Activated CD8-positive, alpha-beta T cell treated with anti-CD3 and anti-CD28 coated beads, Interleukin-2, amount 10 ng/mL, durations not matched to agents 7 days and 5 days (primary cell): ENCODE measurements around the gene IL1RL2. TPM values are rescaled to one million over a fixed set of nuclear protein-coding genes. Genes with fewer than 3 reads are reported as not detected.

Experiments
- ATAC-seq: fragments of 150-1000 bp; cut with Tn5 transposase; one replicate; pipeline ENCODE4 v1.10.0; 2021; ENCODE audit warnings: moderate library complexity
- CTCF ChIA-PET: fragments of 350-600 bp; sonication (Branson Sonifier 250); formaldehyde crosslinking; loops from one replicate; lab custom pipeline; 2021; ENCODE audit warnings: antibody characterized with exemption; lab: Charles Lee
- POLR2A ChIA-PET: fragments of 350-600 bp; sonication (Branson Sonifier 250); formaldehyde crosslinking; loops from one replicate; lab custom pipeline; 2021; ENCODE audit warnings: antibody characterized with exemption; lab: Charles Lee
- DNase-seq: peaks from one replicate; pipeline ENCODE4 v3.0.0-alpha.2; 2020
- H3K27ac Mint-ChIP-seq: one replicate; pipeline ENCODE4 v1.8.0; 2021; ENCODE audit warnings: mild to moderate bottlenecking, mixed read lengths
- H3K27me3 Mint-ChIP-seq: one replicate; pipeline ENCODE4 v1.8.0; 2021; ENCODE audit warnings: low read depth, mixed read lengths
- H3K36me3 Mint-ChIP-seq: one replicate; pipeline ENCODE4 v1.8.0; 2021; ENCODE audit warnings: low read depth, mixed read lengths
- H3K4me1 Mint-ChIP-seq: one replicate; pipeline ENCODE4 v1.8.0; 2021; ENCODE audit warnings: low read depth, mixed read lengths
- H3K4me3 Mint-ChIP-seq: one replicate; pipeline ENCODE4 v1.8.0; 2021; ENCODE audit warnings: mild to moderate bottlenecking, mixed read lengths
- H3K9me3 Mint-ChIP-seq: one replicate; pipeline ENCODE4 v1.8.0; 2022; ENCODE audit warnings: mixed read lengths; ENCODE audit not compliant: insufficient read depth
- total RNA-seq, 2 experiments: library from RNA; stranded (reverse); gene quantifications; one replicate each; pipeline ENCODE4 v1.2.3, GENCODE V29; 2021

IL1RL2 gene
- not detected for total RNA-seq

DNA sequence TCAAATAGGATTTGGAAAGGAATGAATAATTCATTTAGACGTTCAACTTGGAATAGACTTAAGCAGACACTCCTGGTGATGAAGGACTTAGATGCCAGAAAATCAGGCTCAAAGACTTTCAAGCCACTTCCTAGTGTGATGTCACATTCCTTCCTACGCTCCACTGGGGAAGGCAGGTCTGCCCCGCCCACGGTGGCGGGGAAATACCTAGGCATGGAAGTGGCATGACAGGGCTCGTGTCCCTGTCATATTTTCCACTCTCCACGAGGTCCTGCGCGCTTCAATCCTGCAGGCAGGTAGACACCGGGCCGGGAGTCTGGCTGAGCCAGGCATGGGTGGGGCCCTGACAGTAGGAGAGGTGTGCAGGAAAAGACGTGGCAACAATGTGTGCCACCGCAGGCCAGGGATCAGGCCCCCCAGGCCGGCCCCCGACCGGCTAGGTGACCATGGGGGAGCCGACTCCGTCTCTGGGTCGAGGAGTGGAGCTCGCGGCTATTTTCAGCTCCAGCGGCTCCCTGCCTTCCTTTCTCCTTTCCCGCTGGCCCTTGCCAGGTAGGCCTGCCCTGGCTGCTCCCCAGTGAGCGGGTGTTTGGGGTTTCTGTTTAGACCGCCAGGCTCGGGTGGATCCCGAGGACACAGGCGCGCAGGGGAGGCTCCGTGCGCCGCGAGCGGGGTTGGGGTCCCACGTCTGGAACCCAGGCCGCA, at the start of gene IL1RL2:
Gene IL1RL2, plus strand, starts transcription at position 233 of the 705 bp plus-strand sequence. CDS start 845 bp downstream, outside the sequence.
- peaks cover 17% of the 10 kb centered on the region for H3K27me3 Mint-ChIP-seq
- POLR2A ChIA-PET = no interaction called here
- peaks cover 12% of the 10 kb centered on the region for H3K4me1 Mint-ChIP-seq
- no peaks in the 10 kb centered on the region for H3K36me3 Mint-ChIP-seq
- H3K9me3 Mint-ChIP-seq = peaks cover 4% of the 10 kb centered on the region
- DNase-seq (no peak), ATAC-seq (no peak)
- H3K4me3 Mint-ChIP-seq = peak within 1 kb of the TSS; percentile 74
- CTCF ChIA-PET = interaction anchor here (5.0 kb wide), 1 partner anchor 54 kb away, joined by 25 read pairs; no protein-coding TSS in a partner anchor
- H3K27ac Mint-ChIP-seq = no peak within 1 kb of the TSS

DNA sequence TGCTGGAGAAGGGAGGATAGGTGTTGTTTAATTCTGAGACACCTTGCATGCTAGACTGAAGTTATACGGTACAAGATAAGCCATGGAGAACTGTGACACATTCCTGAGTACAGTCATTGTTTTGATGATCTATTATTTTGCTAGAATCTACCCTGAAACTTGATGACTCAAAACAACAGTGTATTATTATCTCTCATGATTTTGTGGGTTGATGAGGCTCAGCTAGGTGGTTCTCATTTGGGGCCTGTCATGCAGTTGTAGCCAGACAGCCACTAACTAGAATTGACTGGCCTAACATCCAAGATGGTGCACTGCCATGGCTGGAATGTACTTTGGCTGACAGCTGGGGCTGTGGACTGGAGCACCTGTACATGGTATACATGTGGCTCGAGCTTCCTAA, 49.7 kb upstream of the IL1RL2 start:
- no peak for DNase-seq
- H3K27ac Mint-ChIP-seq = no peak overlapping the region
- peaks cover 16% of the 10 kb centered on the region for H3K27me3 Mint-ChIP-seq
- ATAC-seq = no peak
- peaks cover 4% of the 10 kb centered on the region for H3K9me3 Mint-ChIP-seq
- peaks cover 22% of the 10 kb centered on the region for H3K4me1 Mint-ChIP-seq
- H3K36me3 Mint-ChIP-seq = peaks cover 10% of the 10 kb centered on the region
- no peak overlapping the region for H3K4me3 Mint-ChIP-seq
- ChIA-PET CTCF (interaction anchor here (0.9 to 1.6 kb wide), 2 partner anchors 12 to 131 kb away, joined by 3 to 4 read pairs; no protein-coding TSS in a partner anchor), POLR2A (no interaction called here)

DNA sequence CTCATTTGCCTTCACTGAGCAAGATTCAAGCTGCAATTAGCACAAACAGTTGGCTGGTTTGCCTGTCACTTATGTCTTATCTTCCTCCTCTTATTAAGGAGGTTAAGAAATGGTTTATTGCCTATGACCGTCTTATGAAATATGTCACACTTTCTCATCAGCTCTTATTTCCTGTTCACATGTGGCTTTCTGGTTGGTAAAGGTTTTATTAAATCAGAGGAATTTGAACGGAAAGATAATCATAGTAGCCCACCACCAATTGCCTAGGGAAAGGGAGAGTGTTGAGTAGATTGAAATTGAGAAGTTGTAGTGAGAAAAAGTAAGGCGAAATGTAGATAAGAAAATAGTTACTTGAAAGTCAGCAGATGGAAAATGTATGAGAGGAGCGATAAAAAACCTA, 48.5 kb upstream of the IL1RL2 start:
- ChIA-PET CTCF (interaction anchor here (0.9 to 1.6 kb wide), 2 partner anchors 102 to 132 kb away, joined by 3 to 4 read pairs; no protein-coding TSS in a partner anchor), POLR2A (no interaction called here)
- Mint-ChIP-seq H3K9me3 (peaks cover 8% of the 10 kb centered on the region), H3K27me3 (peaks cover 23% of the 10 kb centered on the region), H3K27ac (no peak overlapping the region), H3K4me3 (no peak overlapping the region), H3K36me3 (peaks cover 10% of the 10 kb centered on the region), H3K4me1 (peaks cover 28% of the 10 kb centered on the region)
- DNase-seq (no peak), ATAC-seq (no peak)

DNA sequence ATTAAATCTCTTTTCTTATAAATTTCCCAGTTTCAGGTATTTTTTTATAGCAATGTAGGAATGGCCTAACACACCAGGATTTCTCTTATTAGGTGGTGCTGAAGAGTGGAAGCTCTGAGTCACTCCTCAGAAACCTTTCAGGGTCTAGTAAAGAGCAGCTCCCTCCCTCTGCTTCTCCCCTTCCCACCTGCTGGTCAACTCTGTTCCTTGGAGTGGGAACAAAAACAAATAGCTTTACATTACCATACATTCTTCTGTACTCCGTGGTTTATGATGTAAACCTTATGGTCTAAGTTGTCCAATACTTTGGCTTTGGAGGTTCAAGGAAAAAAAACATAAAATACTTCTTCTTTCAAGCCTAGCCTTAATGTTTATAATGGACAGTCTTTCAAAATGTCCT, 47.0 kb upstream of the IL1RL2 start:
- DNase-seq = no peak
- Mint-ChIP-seq H3K4me3 (no peak overlapping the region), H3K27me3 (peaks cover 28% of the 10 kb centered on the region), H3K36me3 (peaks cover 10% of the 10 kb centered on the region), H3K9me3 (peaks cover 20% of the 10 kb centered on the region), H3K27ac (no peak overlapping the region), H3K4me1 (peaks cover 28% of the 10 kb centered on the region)
- POLR2A ChIA-PET = no interaction called here
- no peak for ATAC-seq
- CTCF ChIA-PET = interaction anchor here (0.6 kb wide), 1 partner anchor 101 kb away, joined by 3 read pairs; no protein-coding TSS in a partner anchor

DNA sequence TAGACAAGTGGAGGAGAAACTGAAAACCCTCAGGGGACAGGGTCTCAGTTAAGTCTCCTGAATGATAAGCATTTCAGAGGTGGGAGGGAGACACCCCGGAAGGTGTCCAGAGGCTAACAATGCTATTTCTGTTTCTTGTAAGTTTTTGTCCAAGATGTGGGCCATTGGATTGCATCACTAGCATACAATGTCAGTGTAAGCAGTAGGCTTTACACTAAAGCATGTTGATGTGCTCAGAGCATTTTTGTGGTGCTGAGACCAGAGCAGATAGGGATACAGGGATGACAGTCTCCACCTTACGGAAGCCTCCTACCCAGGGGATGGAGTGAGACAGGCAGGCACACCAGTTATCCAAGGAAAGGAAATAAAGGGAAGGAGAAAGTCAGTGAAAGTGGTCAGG, 46.4 kb upstream of the IL1RL2 start:
- H3K9me3 Mint-ChIP-seq = peaks cover 25% of the 10 kb centered on the region
- peaks cover 28% of the 10 kb centered on the region for H3K4me1 Mint-ChIP-seq
- no peak overlapping the region for H3K27ac Mint-ChIP-seq
- H3K27me3 Mint-ChIP-seq = peaks cover 28% of the 10 kb centered on the region
- no peak overlapping the region for H3K4me3 Mint-ChIP-seq
- peaks cover 13% of the 10 kb centered on the region for H3K36me3 Mint-ChIP-seq
- POLR2A ChIA-PET = no interaction called here
- CTCF ChIA-PET = interaction anchor here (0.6 kb wide), 1 partner anchor 100 kb away, joined by 3 read pairs; no protein-coding TSS in a partner anchor
- ATAC-seq (no peak), DNase-seq (no peak)

DNA sequence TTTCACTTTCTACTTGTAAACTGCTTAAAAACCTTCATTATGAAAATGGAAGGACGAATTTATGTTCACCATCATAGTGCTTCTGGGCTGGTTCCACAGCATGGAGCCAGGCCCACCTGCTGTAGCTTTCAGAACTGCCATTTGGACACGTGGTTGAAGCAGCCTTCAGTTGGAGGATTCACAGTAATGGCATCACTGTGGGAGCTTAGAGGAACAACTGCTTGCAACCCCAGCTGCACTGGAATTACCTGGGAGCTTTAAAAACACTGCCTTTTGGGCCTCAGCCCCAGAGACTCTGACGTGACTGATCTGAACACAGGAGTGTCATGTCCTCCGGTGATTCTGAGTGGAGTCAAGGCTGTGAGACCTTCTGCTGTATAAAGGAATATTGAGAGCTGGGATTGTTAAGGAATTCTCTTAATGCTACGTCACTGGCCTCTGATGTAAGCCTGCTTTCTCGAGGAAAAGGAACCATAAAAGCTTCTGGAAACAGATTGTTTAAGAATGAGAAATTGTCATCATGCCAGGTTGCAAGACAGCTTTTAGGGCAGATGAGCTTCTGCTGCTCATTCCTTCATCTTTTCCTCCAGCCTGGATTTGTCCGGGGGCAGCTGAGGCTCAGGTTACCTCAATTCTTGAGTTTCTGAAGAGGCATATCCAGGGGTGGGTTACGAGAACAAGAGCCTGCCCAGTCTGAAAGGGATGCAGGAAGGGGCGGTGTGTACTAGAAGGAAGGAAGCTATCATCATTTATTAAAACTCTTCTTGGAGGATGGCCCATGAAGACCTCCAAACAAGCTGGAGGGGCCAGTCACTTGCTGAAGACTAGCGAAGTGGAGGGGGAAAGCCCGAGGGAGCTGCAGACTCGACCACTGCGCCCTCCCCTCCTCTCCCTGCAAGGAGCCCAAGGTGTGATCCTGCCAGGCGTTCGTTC, 45.5 kb upstream of the IL1RL2 start:
- Mint-ChIP-seq H3K4me1 (peaks cover 28% of the 10 kb centered on the region), H3K4me3 (no peak overlapping the region)
- no peak for DNase-seq

DNA sequence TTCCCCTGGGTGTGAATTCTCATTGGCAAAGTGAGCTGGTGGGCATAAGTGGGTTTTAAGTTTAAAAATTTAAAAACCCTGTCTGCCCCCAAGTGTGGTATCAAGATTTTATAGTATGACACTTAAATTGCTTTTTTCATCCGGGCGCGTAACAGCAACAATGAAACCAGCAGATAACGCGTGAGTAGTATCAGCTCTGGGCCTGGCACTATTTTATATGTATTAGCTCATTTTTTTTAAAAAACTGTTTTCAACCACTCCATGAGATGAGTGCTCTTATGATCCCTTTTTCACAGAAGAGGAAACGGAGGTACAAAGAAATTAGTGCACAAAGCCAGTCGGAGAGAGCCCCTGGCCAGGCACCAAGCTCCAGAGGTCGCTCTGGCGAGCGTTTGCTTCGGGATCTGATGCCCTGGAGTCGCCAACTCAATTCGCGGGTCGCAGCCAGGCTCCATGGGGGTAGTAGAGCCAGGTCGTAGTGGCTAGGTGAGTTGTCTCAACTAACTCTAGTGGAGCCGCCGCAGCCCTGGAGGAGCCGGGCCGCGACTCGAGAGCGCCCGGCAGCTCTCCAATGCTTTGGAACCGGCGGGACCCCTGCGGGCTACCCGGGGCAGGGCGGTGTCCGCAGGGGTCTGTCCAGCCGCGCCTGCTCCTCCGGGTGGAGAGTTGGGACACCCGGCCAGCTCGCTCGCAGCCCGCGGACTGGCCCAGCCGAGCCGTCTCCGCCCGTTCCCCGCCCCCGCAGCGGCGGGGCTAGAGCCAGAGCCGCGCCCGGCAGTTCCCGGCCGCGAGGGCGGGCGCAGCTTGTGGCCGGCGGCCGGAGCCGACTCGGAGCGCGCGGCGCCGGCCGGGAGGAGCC, 44.6 kb upstream of the IL1RL2 start, which contains the start of gene IL1R1:
Gene IL1R1, plus strand, starts transcription at position 777 of the 859 bp plus-strand sequence. CDS start 14,979 bp downstream, outside the sequence.
- Mint-ChIP-seq H3K27me3 (peaks cover 28% of the 10 kb centered on the region), H3K4me1 (peaks cover 27% of the 10 kb centered on the region), H3K4me3 (peak within 1 kb of the TSS; percentile 42), H3K9me3 (peaks cover 37% of the 10 kb centered on the region), H3K36me3 (peaks cover 14% of the 10 kb centered on the region), H3K27ac (no peak within 1 kb of the TSS)
- no peak for DNase-seq
- peak; percentile 48 for ATAC-seq
- ChIA-PET POLR2A (interaction anchor here (0.6 kb wide), 1 partner anchor 25 kb away, joined by 3 read pairs; no protein-coding TSS in a partner anchor), CTCF (interaction anchor here (1.0 kb wide), 1 partner anchor 99 kb away, joined by 3 read pairs; no protein-coding TSS in a partner anchor)

More for the DNA sequence above, 45.5 kb upstream of the IL1RL2 start:
- H3K27me3 Mint-ChIP-seq = peaks cover 28% of the 10 kb centered on the region
- H3K27ac Mint-ChIP-seq = no peak overlapping the region
- peaks cover 14% of the 10 kb centered on the region for H3K36me3 Mint-ChIP-seq
- POLR2A ChIA-PET = no interaction called here
- CTCF ChIA-PET = interaction anchor here (1.0 kb wide), 1 partner anchor 100 kb away, joined by 3 read pairs; no protein-coding TSS in a partner anchor
- ATAC-seq = no peak
- H3K9me3 Mint-ChIP-seq = peaks cover 28% of the 10 kb centered on the region

DNA sequence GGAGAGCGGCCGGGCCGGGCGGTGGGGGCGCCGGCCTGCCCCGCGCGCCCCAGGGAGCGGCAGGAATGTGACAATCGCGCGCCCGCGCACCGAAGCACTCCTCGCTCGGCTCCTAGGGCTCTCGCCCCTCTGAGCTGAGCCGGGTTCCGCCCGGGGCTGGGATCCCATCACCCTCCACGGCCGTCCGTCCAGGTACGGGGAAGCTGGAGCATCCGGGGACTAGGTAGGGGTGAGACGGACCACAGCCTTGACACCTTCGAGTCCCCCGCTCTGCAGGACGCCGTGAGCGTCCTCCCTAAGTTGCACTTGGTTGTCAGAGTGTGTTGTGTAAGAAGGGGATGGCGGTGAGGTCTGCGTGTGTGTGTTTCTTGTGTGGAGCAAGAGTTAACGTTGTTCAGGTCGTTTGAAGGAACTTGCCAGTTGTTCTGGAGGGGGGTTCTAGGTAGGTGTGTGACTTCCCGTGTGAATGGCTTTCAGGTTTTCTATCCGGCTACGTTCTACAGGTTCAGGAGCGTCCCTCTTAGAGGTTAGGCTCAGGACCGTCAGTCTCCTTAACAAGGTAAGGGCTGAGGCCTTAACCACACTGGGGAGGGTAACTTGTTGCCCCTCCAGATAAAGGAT, 43.9 kb upstream of the IL1RL2 start:
- Mint-ChIP-seq H3K27me3 (peaks cover 28% of the 10 kb centered on the region), H3K4me1 (peaks cover 23% of the 10 kb centered on the region), H3K9me3 (peaks cover 37% of the 10 kb centered on the region), H3K27ac (no peak overlapping the region), H3K36me3 (peaks cover 11% of the 10 kb centered on the region), H3K4me3 (peak overlapping the region; percentile 42)
- DNase-seq = no peak
- POLR2A ChIA-PET = interaction anchor here (0.6 kb wide), 1 partner anchor 26 kb away, joined by 3 read pairs; no protein-coding TSS in a partner anchor
- CTCF ChIA-PET = interaction anchor here (1.0 kb wide), 1 partner anchor 98 kb away, joined by 3 read pairs; no protein-coding TSS in a partner anchor
- peak; percentile 59 for ATAC-seq

DNA sequence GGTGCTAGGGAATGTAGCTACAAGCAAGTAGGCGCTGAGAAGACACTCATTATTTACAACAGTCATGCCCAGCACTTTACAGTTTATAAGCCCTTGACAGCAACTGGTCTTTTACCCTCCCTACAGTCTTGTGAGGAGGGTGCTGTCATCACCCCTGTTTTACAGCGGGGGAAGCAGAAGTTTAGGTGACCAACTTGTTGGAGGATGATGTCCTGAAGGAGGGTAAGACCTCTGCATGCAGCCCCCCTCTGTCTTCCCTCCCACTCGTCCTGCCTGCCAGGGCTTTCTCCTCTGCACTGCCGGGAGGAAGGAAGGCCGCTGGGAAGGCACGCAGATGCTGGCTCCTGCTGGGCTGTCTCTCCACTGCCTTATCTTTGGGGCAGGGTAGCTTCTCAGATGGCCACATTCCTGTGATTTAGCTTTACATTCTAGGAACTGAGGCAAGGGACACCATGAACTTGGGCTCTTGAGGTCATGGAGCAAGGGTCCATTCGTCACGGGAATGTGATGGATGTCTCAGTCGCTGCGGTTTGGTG, 43.3 kb upstream of the IL1RL2 start:
- no peak for ATAC-seq
- CTCF ChIA-PET = no interaction called here

DNA sequence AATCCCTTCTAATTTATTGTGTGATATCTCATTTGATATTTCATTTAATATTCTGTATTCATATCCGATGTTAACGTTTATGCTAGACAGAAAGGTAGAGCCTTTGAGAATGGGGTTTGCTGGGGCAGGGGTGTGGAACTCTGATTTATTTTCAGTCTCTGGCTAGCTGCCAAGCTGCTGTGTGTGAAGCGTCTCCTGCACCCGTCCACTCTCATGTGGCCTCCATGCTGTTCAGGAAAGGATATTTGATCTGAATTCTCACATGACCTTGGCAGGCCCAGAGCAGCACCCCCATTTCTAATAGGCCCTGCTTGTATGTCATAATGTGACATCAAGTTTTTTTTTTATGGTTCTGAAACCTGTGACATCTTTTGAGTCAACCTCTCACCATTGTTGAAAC, 42.7 kb upstream of the IL1RL2 start:
- H3K4me3 Mint-ChIP-seq = no peak overlapping the region
- ChIA-PET CTCF (no interaction called here), POLR2A (no interaction called here)
- peaks cover 11% of the 10 kb centered on the region for H3K36me3 Mint-ChIP-seq
- peaks cover 12% of the 10 kb centered on the region for H3K4me1 Mint-ChIP-seq
- peaks cover 40% of the 10 kb centered on the region for H3K9me3 Mint-ChIP-seq
- H3K27me3 Mint-ChIP-seq = peaks cover 28% of the 10 kb centered on the region
- ATAC-seq (no peak), DNase-seq (no peak)
- H3K27ac Mint-ChIP-seq = no peak overlapping the region

More for the DNA sequence above, 43.3 kb upstream of the IL1RL2 start:
- Mint-ChIP-seq H3K4me3 (peak overlapping the region; percentile 42), H3K4me1 (peaks cover 17% of the 10 kb centered on the region), H3K27me3 (peaks cover 28% of the 10 kb centered on the region), H3K9me3 (peaks cover 37% of the 10 kb centered on the region), H3K36me3 (peaks cover 11% of the 10 kb centered on the region), H3K27ac (no peak overlapping the region)
- POLR2A ChIA-PET = no interaction called here
- DNase-seq = no peak
